ENCODE data around the gene FAHD2A. TPM values are rescaled to one million over a fixed set of nuclear protein-coding genes. Genes with fewer than 3 reads are reported as not detected.
"Not testable (repeated sequence)": the region's sequence is repeated elsewhere in the genome, so short reads cannot be mapped to it uniquely, and the experiment has no call there.

FAHD2A gene
- total RNA-seq, 4 donors from 2014 or later: 22.8 to 36.2 (median 23.6) TPM

GRCh38 chr2:95399061-95399460, 3.4 kb upstream of the FAHD2A start:
- TF ChIP-seq POLR2A (IDR thresholded peaks at IDR 0.05) (no peak), CTCF (IDR thresholded peaks at IDR 0.05) (no peak)

DNA sequence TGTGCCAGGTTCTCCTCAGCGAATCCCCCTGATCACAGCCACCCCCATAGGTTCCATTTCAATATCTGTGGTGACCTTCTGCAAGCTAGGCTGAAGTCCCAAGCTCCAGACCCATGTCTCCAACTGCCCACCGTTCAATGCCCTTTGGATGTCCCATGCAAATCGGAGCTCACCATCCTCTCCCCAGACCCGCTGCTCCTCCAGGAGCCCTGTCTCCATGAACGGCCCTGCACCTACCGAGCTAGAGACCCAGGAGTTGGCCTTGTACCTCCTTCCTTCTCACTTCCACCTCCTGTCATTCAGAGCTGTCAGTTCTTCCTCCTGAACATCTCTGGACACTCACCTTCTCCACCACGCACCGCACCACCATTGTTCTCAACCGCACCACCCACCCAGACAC, 1.0 kb upstream of the FAHD2A start:
- WGBS, 2 donors: 68 to 77% methylated on average over 9 of the region's 9 CpGs
- TF ChIP-seq POLR2A (IDR thresholded peaks at IDR 0.05) (no peak), CTCF (IDR thresholded peaks at IDR 0.05) (no peak)
- no peak for DNase-seq (ENCODE audit: low spot score in 2 of 2)
- intact Hi-C loops (cut with DNase I; ENCODE audit: low total_unique reads): no loop called here
- H3K4me3 ChIP-seq (ENCODE audit: low read depth, poor library complexity, severe bottlenecking): no peak overlapping the region

More at GRCh38 chr2:95399061-95399460, 3.4 kb upstream of the FAHD2A start:
- DNase-seq (ENCODE audit: low spot score in 2 of 2): no peak
- intact Hi-C loops (cut with DNase I; ENCODE audit: low total_unique reads): no loop called here
- WGBS, 2 donors: 93 to 94% methylated on average over 7 of the region's 7 CpGs
- H3K4me3 ChIP-seq (ENCODE audit: low read depth, poor library complexity, severe bottlenecking): no peak overlapping the region

GRCh38 chr2:95402004-95402369, 521 bp upstream of the FAHD2A start:
- DNase-seq (ENCODE audit: low spot score in 2 of 2); intact Hi-C loops (cut with DNase I; ENCODE audit: low total_unique reads): not testable (repeated sequence)
- 0 to 1% methylated on average over 10 of the region's 10 CpGs for WGBS, 2 donors
- peak overlapping the region; percentile 78 for H3K4me3 ChIP-seq (ENCODE audit: low read depth, poor library complexity, severe bottlenecking)

DNA sequence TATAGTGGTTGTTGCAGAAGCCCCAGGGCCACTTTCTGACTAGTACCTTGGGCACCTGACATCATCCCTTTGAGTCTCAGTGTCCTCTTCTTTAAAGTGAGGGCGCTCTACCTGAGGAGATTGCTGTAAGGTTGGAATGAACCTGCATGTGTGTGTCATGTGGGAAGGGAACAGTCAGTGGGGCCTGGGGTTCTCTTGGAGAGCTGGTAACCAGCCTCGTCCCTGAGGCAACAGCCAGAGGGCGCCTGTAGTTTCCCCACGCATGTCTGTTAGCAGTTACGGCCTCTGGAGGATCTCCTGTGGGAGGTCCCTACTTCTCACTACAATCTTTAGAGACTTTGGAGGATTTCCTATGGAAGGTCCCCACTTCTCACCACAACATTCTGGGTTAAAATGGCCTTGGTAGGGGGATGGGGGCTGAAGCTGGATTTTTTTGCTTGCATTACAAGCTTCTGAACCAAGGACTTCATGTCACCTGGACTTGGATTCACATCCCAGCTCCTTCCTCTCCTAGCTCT, 755 bp downstream of the FAHD2A start:
- peak overlapping the region; percentile 78 for H3K4me3 ChIP-seq (ENCODE audit: low read depth, poor library complexity, severe bottlenecking)
- DNase-seq (ENCODE audit: low spot score in 2 of 2); intact Hi-C loops (cut with DNase I; ENCODE audit: low total_unique reads): not testable (repeated sequence)
- WGBS, 2 donors: 0 to 2% methylated on average over 5 of the region's 5 CpGs

GRCh38 chr2:95403824-95404223, 1.3 kb downstream of the FAHD2A start:
- intact Hi-C loops (cut with DNase I; ENCODE audit: low total_unique reads); H3K4me3 ChIP-seq (ENCODE audit: low read depth, poor library complexity, severe bottlenecking); DNase-seq (ENCODE audit: low spot score in 2 of 2): not testable (repeated sequence)
- WGBS, 2 donors: 83 to 84% methylated on average over 5 of the region's 5 CpGs

GRCh38 chr2:95404676-95405075, 2.2 kb downstream of the FAHD2A start:
- intact Hi-C loops (cut with DNase I; ENCODE audit: low total_unique reads); DNase-seq (ENCODE audit: low spot score in 2 of 2); H3K4me3 ChIP-seq (ENCODE audit: low read depth, poor library complexity, severe bottlenecking): not testable (repeated sequence)
- 76 to 83% methylated on average over 3 of the region's 3 CpGs for WGBS, 2 donors

GRCh38 chr2:95411239-95411638, 8.7 kb downstream of the FAHD2A start:
- DNase-seq (ENCODE audit: low spot score in 2 of 2); intact Hi-C loops (cut with DNase I; ENCODE audit: low total_unique reads); H3K4me3 ChIP-seq (ENCODE audit: low read depth, poor library complexity, severe bottlenecking): not testable (repeated sequence)
- WGBS, 2 donors: 85 to 87% methylated on average over 5 of the region's 5 CpGs

GRCh38 chr2:95414015-95414594, 11.6 kb downstream of the FAHD2A start:
- H3K4me3 ChIP-seq (ENCODE audit: low read depth, poor library complexity, severe bottlenecking); intact Hi-C loops (cut with DNase I; ENCODE audit: low total_unique reads): not testable (repeated sequence)
- WGBS, 2 donors: 53% methylated on average over 9 of the region's 9 CpGs
- TF ChIP-seq CTCF (IDR thresholded peaks at IDR 0.05): peak in 1 of 3 donors; percentile 64
- peak; percentile 81 to 96 for DNase-seq (ENCODE audit: low spot score in 2 of 2)

- DNase-seq (ENCODE audit: low spot score in 2 of 2); H3K4me3 ChIP-seq (ENCODE audit: low read depth, poor library complexity, severe bottlenecking); intact Hi-C loops (cut with DNase I; ENCODE audit: low total_unique reads): not testable (repeated sequence)
- whole genome bisulfite sequencing, 2 donors: 72 to 86% methylated on average over 3 of the region's 3 CpGs
These were observed 12.6 kb downstream of the FAHD2A start for GRCh38 chr2:95415138-95415537.

DNA sequence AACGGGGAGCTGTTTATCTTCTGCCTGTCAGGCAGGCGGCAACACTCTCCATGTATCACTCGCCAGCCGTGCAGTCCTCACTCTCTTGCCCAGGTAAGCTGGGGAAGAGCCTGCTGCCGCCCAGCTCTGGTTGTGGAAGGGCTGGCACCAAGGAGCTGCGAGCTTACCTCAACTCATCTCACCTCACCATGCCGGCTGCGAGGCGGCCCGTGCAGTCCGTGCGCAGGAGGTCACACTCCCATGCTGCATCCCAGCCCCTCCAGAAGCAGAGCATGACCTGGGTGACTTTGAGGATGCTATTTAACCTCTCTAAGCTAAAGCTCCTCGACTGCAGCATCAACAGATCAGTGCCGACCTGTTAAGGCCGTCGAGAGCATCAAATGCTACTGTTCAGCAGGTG, 13.1 kb downstream of the FAHD2A start:
- DNase-seq (ENCODE audit: low spot score in 2 of 2); H3K4me3 ChIP-seq (ENCODE audit: low read depth, poor library complexity, severe bottlenecking); intact Hi-C loops (cut with DNase I; ENCODE audit: low total_unique reads): not testable (repeated sequence)
- 91 to 94% methylated on average over 12 to 16 of the region's 16 CpGs for WGBS, 2 donors

GRCh38 chr2:95427196-95427867, 24.8 kb downstream of the FAHD2A start:
- intact Hi-C loops (cut with DNase I; ENCODE audit: low total_unique reads); DNase-seq (ENCODE audit: low spot score in 2 of 2); H3K4me3 ChIP-seq (ENCODE audit: low read depth, poor library complexity, severe bottlenecking): not testable (repeated sequence)
- 18 to 19% methylated on average over 9 to 10 of the region's 30 CpGs for WGBS, 2 donors

Measured in lower leg skin (tissue), 4 donors.